Measurements from ENCODE around the gene UTP25. TPM values are rescaled to one million over a fixed set of nuclear protein-coding genes. Genes with fewer than 3 reads are reported as not detected.

UTP25 gene
- total and polyA plus RNA-seq, 2 experiments from 2014 or later = 3.1 to 5.4 TPM

DNA sequence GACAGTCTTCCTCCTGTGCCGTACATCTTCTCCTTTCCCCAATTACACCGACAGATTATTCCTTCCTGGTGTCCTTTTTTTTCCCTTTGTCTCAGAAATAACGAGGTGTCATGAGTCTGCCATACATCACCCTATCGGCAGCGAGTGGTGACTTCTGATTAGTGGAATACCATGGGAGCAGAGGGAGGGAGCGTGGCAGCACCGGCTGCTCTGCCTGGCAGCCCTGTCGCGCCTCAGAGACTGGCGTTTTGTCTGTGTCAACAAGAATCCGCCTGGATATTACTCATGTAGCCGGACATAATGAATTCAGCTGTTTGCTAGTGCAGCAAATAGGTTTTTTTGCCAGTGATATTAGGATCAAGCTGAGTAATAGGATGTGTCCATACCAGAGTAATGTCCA lies 51.8 kb downstream of the UTP25 start:
- Histone ChIP-seq H3K27me3 (no peaks in the 10 kb centered on the region), H3K4me1 (ENCODE audit: low read depth) (no peaks in the 10 kb centered on the region), H3K36me3 (no peaks in the 10 kb centered on the region), H3K9me3 (ENCODE audit: low read depth) (no peaks in the 10 kb centered on the region), H3K4me3 (no peak overlapping the region), H3K27ac (no peak overlapping the region)
- TF ChIP-seq, protein P1, sequence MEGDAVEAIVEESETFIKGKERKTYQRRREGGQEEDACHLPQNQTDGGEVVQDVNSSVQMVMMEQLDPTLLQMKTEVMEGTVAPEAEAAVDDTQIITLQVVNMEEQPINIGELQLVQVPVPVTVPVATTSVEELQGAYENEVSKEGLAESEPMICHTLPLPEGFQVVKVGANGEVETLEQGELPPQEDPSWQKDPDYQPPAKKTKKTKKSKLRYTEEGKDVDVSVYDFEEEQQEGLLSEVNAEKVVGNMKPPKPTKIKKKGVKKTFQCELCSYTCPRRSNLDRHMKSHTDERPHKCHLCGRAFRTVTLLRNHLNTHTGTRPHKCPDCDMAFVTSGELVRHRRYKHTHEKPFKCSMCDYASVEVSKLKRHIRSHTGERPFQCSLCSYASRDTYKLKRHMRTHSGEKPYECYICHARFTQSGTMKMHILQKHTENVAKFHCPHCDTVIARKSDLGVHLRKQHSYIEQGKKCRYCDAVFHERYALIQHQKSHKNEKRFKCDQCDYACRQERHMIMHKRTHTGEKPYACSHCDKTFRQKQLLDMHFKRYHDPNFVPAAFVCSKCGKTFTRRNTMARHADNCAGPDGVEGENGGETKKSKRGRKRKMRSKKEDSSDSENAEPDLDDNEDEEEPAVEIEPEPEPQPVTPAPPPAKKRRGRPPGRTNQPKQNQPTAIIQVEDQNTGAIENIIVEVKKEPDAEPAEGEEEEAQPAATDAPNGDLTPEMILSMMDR (IDR thresholded peaks at IDR 0.05; ENCODE audit: low read depth, low read length) = no peak
- peak in 1 of 2 donors; percentile 25 for DNase-seq (ENCODE audit: low read depth in 1 of 2, low spot score in 1 of 2)

DNA sequence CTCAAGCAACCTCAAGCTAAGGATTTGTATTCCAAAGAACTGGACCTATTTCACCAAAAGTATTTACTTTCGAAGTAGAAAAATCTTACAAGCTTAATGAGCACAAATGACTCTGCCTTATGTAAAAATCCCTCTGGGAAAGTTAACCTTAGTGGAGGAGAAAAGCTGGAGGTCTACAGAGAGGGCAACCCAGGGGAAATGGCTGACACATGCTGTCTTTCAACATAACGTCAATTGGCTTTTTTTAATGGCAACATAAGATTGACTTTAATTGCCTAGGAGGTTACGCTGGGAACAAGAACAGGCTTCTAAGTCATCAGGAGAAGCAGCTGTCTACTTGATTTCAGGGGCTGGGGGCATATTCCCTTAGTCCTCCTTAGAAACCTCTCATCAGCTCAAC lies 52.3 kb downstream of the UTP25 start:
- Histone ChIP-seq H3K9me3 (ENCODE audit: low read depth) (no peaks in the 10 kb centered on the region), H3K36me3 (no peaks in the 10 kb centered on the region), H3K27me3 (no peaks in the 10 kb centered on the region), H3K4me1 (ENCODE audit: low read depth) (no peaks in the 10 kb centered on the region), H3K4me3 (no peak overlapping the region), H3K27ac (no peak overlapping the region)
- TF ChIP-seq, protein P1 (IDR thresholded peaks at IDR 0.05; ENCODE audit: low read depth, low read length) = no peak
- no peak for DNase-seq (ENCODE audit: low read depth in 1 of 2, low spot score in 1 of 2)

DNA sequence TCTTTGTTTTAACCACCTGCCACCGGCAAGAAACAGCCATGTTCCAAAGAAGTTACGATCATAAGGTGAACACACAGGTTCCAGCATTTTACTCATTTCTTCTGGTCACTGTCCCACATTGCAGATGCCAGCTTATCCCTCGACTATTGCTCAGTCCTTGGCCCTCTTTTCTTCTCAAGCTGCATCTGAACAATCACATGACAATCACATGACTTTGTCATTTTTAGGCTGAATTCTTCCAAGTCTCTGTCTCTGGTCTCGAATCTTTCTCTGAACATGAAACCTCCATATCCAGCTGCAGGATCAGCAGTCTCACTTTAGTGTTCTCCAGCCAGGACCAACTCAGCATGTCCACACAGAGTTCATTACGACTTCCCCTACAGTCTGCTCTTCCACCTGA lies 53.8 kb downstream of the UTP25 start:
- no peak overlapping the region for H3K27ac ChIP-seq
- H3K4me3 ChIP-seq = no peak overlapping the region
- H3K4me1 ChIP-seq (ENCODE audit: low read depth) = no peaks in the 10 kb centered on the region
- DNase-seq (ENCODE audit: low read depth in 1 of 2, low spot score in 1 of 2) = no peak
- TF ChIP-seq, protein P1 (IDR thresholded peaks at IDR 0.05; ENCODE audit: low read depth, low read length) = no peak
- H3K9me3 ChIP-seq (ENCODE audit: low read depth) = no peaks in the 10 kb centered on the region
- no peaks in the 10 kb centered on the region for H3K27me3 ChIP-seq
- H3K36me3 ChIP-seq = no peaks in the 10 kb centered on the region

DNA sequence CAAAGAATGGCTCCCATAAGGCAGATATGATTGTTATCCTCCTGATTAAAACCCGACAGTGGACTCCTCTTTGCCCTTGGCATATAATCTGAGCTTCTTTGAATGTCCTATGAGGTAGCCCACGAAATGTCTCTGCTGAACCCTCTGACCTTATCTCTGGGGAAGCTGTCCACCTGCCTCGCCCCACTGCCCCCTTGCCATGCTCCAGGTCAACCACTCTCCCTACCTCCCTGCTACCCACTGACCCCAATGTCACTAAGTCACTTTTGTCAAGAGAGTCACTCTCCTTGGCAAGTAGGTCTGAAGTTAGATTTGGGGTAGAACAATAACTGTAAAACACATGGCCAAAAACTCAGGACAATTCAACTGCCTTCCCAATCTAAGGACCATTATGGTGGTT lies 54.5 kb downstream of the UTP25 start:
- Histone ChIP-seq H3K36me3 (no peaks in the 10 kb centered on the region), H3K27me3 (no peaks in the 10 kb centered on the region), H3K4me3 (no peak overlapping the region), H3K4me1 (ENCODE audit: low read depth) (no peaks in the 10 kb centered on the region), H3K9me3 (ENCODE audit: low read depth) (no peaks in the 10 kb centered on the region), H3K27ac (no peak overlapping the region)
- no peak for DNase-seq (ENCODE audit: low read depth in 1 of 2, low spot score in 1 of 2)
- TF ChIP-seq, protein P1 (IDR thresholded peaks at IDR 0.05; ENCODE audit: low read depth, low read length) = no peak

DNA sequence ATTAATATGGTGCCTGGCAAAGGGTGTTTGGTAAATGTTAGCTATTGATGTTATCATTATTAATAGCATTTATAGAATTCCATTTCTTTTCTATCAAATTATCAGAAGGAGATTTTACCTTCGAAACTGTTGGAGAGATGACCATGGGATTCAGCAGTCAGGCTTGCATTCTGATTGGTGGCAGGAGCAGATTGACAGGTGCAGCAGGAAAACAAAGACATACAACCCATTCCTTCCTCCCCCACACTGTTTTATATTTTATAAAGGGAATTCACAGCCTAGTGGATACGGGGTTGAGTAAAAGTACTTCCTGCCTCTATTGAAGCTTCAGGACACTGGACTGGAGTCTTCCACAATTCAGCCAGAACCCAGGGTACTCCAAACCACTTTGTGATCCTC lies 55.2 kb downstream of the UTP25 start:
- Histone ChIP-seq H3K27me3 (no peaks in the 10 kb centered on the region), H3K4me3 (no peak overlapping the region), H3K27ac (no peak overlapping the region), H3K36me3 (no peaks in the 10 kb centered on the region), H3K9me3 (ENCODE audit: low read depth) (no peaks in the 10 kb centered on the region), H3K4me1 (ENCODE audit: low read depth) (no peaks in the 10 kb centered on the region)
- TF ChIP-seq, protein P1 (IDR thresholded peaks at IDR 0.05; ENCODE audit: low read depth, low read length) = no peak
- no peak for DNase-seq (ENCODE audit: low read depth in 1 of 2, low spot score in 1 of 2)

Measured in cardiac muscle cell (in vitro differentiated cells and primary cell).